T-helper 22 cell (primary cell): Measurements from ENCODE around the gene LRRC75A.
A peak's percentile ranks its signal among the peaks of the same experiment; 100 is the strongest.
"Not testable (repeated sequence)": the region's sequence is repeated elsewhere in the genome, so short reads cannot be mapped to it uniquely, and the experiment has no call there.

ENCODE experiments used
- DNase-seq: peaks from one replicate; pipeline ENCODE4 v3.0.0-alpha.2; 2020; ENCODE audit warnings: low read depth

Gene LRRC75A

DNA sequence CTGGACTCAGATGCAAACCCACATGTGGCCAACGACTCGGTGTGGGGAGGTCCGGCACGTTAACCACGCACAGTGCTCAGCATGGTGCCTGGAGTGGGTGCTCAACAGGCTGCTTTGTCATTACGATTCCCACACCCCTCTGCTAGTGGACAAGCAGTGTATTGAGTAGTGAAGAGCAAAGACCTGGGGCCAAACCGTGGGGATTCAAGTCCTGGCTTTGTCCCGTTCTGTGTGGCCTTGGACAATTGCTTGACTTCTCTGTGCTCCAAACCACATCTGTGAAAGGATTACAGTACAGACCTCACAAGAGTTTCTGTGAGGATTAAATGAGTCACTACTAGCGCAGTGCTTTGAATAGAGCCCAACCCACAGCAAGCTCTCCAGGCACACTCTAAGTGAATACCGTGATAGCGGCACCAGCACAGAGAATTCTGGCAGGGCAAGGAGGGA is 42.8 kb downstream of the LRRC75A start:
- no peak for DNase-seq

DNA sequence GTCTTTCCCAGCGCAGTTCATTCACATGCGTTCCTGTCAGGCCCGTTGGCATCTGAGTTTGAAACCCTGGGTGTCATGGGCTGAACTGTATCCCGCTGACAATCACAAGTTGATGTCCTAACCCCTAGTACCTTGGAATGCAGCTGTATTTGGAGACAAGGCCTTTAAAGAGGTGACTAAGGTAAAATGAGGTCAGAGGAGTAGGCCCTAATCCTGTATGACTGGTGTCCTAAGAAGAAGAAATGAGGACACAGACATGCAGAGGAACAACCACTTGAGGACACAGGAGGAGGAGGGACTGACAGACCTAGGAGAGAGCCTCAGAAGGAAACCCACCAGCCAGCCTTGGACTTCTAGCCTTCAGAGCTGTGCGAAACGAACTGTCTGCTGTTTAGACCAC is 43.5 kb downstream of the LRRC75A start:
- no peak for DNase-seq

DNA sequence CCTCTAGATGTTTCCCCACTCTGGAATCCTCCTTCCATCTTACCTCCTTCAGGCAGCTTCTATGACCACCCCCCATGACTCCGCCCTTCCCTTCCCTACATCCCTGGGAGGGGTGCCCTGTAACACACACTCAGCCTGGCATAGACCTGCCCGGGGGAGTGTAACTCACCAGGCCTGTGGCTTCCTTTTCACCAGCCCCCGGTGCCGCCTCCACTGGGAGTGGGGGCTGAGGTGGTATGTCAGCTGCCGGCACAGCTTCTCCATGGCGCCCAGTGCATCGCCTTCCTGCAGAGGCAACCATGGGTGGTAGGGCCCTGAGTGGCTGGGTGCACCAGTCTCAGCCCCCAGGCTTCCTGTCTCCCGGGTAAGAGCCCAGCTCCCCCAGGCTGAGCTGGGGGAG is 44.3 kb downstream of the LRRC75A start:
- no peak for DNase-seq

DNA sequence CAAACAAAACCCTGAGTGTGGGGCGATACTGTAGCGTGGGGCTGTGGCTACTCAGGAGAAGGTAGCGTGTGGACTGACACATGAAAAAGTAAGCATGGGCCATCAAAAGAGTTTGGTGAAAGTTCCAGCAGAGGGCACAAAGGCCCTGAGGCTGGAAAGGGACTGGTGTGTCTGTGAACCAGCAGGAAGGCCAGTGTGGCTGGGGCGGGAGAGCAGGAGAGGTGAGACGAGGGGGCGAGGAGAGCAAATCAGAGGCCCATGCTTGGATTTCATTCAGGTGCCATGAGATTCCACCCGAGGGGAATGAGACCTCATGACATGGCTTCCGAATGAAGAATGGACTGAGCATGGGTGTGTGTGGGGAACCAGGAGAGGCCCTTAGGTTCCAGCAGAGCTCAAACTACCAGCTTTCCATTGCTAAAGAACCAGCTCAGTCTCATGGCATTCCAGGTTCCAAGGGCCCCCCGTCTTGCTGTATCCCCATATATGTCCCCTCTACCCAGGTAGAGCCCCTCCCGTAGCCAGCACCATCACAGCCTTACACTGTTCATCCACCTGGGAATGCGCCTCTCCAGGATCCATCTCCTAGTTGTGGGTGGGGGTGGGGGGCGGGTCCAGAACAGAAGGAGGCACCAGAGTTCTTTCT is 45.5 kb downstream of the LRRC75A start:
- no peak for DNase-seq

DNA sequence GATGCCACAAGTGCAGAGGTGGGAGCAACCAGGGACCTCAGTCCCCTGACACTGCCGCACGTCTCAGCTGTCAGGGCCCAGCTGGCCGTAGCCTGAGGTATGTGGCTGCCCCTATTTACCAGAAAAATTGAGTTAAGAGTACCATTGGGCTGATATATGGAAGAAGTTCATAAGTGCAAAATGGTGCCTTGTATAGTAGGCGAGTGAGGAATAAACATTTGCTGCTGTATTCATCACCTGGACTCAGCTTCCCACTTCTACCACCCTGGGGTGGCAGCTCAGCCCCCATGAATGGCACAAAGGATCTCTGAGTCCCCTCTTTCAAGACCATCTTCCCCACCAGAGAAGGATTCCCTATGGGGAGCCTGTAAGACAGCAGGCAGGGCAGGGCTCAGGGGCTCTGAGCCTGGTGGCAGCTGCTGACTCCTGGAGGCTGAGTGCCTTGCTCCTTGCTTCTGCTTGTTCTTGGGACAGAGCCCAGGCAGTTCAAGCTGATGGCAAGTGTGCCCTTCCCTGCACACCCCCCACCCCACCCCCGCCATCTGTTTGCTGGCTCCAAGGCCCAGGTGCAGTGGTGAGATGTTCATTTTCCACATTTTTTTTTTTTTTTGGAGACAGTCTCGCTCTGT is 47.6 kb downstream of the LRRC75A start:
- DNase-seq = no peak

DNA sequence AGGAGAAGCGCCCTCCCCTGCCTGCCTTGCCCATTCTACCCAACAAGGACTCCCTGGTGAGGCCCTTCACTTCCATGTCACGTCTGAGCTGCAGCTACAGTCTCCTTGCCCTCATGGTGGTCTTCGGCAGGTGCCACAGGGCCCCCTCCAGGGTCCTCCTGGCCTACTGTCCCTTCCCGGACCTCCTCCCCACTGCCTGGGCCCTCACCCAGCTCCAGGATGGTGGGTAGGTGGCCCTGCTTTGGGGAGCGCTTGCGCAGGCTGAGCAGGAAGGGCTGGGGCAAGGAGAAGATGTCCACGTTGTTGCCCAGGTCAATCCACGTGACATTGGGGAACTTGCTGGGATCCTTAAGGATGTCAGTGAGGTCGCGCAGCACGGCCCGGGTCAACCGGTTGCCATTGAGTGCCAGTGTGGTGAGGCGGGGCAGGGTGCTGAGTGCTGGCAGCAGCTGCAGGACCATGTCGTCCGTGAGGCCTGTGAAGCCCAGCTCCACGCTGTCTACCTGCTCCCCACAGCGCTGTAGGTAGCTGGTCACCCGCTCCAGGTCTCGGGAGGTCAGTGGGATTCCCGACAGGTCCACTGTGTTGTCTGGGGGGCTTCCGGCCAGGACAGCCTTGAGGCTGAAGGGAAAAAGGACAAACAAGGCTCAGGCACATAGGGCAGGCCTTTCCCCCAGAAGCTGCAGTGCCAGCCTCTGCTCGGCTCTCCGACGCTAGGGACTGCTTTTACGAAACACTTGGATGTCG is 48.3 kb downstream of the LRRC75A start:
- DNase-seq = no peak

DNA sequence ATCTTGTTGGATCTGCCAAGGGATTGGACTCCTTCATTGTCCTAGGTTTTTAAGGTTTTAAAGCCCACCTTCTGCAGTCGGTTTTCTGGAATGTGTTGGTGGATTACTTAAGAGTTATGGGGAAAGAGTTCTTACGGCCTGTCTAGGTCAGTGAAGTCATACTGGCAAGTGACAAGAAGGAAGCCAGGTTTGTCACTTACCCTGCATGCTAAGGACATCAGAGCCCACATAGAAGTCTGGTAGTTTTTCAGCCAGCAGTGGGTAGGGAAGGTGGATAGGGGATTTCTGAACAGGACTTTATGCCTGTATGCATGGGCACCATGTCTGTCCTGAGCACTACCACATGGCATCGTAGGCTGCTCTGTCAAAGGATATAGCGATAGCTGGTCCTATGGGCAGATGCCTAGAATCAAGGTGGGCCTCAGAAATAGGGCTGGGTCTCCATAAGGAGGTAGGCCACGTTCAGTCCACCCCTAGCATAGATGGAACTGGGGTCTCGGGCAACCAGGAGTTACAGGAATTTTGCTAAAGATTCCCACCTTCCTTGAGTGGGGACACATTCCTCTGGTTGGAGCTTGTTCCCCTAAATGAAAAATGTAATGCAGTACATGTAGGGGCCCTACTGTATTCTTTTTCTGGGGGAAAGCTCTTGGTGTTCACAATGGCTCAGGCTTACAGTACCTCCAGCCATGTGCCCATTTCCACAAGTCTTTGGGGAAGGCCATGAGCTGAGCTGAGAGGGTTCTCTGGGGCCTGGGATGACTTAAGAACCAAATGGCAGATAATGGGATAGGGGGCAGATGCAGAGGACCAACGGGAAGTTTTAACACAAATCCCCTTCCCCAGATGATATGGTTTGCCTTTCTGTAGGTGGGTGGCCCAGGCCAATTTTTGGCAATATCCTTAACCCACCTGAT is 49.1 kb downstream of the LRRC75A start:
- no peak for DNase-seq

DNA sequence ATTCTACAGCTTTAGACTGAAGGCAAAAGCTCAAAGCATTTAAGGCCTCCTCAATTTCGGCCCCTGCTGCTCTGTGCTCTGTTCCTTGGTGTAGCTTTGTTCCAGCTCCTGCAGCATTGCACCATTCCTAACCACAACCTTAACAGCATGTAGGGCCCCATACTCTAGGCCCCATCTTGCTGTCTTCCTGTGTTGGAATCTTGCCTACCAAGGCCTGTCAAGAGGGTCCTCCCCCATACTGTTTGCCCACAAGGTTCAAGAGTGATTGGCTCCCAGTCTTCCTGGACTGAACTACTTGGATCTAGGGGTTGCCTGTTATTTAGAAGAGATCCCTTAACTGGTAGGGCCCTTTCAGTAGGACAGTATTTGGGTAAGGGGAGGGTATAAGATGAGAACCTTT is 49.9 kb downstream of the LRRC75A start:
- no peak for DNase-seq

DNA sequence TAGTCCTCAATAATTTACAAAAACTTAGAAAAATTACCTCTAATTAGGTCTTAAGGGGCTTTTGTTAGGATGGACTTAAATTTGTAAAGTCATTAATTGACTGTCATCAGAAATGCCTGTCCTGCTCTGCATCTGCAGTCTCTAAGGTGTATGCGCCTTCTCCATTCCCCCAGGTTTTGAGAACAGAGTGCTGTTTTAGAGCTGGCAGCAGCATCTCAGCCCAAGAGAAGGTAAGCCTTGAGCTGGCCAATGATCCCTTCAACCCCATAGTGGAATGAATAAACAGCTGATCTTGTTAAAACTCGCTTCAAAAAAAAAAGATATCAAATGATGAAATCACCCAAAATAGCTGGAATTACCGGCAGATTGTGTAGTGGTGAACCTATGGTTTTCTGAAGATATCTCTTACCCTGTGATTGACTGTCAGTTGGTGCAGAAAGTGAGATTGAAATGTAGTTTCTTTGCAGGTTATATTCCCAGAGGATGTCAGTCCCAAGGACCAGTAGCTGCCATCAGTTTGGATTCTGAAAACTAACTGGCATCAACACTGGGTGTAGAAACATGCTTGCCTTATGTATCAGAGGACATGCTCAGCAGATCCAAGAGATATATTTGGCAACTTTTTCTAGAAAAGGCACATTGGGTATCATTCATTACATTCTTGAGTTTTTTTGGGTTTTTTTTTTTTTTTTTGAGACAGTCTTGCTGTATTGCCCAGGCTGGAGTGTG is 50.9 kb downstream of the LRRC75A start:
- DNase-seq = no peak

DNA sequence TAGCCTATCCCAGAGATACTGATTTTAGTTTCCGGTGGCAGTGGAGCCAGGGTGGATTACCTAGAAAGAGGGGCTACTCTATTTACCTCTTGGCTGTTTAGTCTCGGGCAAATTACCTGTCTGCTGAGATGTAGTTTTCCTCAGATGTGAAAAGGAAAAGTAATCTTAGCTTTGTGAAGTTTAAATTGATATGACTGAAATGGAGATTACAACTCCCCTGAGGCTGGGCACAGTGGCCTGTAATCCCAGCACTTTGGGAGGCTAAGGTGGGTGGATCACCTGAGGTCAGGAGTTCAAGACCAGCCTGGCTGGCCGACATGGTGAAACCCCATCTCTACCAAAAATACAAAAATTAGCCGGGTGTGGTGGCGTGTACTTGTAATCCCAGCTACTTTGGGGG is 51.6 kb downstream of the LRRC75A start:
- DNase-seq = not testable (repeated sequence)

DNA sequence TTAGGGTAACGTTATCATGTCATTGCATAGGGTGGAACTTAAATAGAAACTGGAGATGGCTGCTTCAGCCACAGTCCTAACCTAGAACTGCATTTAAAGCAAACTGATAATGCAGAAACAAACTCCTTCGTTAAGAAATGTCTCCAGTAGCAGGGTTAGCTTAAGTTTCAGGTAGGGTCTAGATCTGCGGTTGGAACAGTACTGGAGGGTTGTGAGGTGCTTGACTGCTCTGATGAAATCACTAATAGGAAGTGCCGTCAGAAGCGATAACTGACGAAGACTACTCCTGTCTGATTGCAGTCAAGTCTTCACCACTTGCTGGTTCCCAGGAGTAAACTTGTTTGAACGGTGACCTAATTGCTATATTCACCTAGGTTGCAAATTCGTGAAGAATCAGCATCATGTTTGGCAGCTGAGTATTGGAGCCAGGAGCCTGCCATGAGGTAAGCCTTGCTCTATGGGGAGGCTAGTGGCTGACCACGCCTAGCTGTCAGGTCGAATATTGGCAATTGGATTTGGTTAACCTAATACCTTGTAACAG is 52.1 kb downstream of the LRRC75A start:
- DNase-seq = peak; percentile 33

DNA sequence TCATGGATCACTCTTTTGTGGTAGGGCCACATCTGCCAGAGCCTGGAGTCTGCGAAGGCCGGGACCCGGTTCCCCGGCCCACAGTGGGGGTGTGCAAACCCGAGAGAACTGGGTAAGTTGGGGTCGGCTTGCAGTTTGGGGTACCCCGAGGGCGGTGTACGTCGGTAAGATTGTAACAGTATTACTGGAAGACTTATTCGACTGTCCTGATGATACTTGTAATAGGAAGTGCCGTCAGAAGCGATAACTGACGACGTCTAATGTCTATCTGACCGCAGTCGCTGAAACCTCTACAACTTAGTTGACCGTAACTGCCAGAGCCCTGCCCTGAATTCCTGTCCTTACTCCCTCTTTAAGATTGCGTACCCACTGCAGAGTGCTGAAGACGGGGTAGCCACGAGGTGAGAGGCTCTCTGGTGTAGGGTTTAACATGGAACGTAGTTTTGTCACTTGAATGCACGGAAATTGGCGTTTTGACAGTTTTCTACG is 52.6 kb downstream of the LRRC75A start:
- DNase-seq = no peak

DNA sequence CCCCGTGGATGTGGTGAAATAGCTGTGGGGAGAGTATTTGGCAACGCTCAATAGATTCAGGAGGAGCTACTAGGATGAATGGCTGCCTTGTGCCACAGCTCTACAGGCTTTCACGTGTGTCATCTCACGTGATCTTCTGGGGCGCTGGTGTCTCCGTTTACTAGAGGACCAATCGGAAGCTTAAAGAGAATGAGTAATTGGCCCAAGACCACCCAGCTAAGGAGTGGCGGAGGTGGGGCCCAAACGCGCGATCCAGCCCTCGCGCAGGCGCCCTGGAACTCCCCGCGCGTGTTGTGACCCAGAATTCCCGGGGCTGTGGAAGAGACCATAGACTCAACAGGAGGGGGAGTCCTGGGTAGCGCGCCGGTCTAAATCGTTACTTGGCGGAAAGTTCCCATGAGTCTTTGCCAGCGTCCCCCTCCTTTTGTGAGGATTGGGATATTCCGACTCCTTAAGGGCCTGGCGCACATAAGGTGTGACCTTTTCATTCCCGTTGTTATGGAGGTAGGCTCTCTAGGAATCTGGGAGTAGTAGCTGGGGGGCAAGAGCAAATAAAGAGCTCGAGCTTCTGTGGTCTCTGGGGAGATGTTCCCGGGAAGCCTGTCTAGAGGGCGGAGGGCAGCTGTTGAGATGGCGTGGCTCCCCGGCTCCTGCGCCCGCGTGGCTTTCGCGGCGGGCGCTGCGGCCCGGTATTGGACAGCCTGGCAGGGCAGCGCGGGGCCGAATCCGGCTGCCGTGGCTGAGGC is 53.3 kb downstream of the LRRC75A start:
- DNase-seq = peak; percentile 93

DNA sequence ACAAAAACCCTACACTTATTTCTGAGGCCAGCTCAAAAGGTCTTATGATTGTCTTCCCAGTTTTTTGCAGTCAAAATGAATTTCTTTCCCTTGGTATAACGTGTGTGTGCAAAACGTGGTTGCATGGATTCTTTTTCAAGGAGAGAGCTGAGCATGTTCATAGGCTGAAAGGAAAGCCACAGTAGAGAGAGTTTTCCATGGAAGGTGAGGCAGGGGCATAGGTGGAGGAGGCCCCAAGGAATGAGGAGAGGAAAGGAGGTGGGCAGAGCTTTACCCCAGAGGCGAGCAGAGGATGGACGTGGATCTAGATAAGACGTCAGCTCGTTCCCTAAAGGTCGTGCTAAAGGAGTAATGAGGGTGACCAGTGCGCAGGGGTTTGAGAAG is 53.8 kb downstream of the LRRC75A start:
- no peak for DNase-seq

DNA sequence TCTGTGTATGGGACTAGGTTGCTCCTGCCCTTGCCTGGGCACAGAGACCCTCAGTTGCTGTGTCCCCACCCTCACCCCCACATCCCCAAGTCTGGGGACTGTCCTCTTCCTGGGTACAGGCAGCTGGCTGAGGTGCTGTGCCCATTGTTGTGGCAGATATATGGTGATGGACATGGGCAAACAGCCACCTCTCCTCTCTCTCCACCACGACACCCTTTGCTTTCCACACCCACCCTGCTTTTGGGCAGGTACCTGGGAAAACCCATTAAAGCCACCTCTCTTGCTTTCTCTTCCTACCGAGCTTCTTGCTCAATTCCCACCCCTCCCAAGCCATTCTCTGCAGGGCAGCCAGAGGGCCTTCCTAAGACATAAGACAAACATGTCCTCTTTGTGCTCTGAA is 54.9 kb downstream of the LRRC75A start:
- DNase-seq = no peak

DNA sequence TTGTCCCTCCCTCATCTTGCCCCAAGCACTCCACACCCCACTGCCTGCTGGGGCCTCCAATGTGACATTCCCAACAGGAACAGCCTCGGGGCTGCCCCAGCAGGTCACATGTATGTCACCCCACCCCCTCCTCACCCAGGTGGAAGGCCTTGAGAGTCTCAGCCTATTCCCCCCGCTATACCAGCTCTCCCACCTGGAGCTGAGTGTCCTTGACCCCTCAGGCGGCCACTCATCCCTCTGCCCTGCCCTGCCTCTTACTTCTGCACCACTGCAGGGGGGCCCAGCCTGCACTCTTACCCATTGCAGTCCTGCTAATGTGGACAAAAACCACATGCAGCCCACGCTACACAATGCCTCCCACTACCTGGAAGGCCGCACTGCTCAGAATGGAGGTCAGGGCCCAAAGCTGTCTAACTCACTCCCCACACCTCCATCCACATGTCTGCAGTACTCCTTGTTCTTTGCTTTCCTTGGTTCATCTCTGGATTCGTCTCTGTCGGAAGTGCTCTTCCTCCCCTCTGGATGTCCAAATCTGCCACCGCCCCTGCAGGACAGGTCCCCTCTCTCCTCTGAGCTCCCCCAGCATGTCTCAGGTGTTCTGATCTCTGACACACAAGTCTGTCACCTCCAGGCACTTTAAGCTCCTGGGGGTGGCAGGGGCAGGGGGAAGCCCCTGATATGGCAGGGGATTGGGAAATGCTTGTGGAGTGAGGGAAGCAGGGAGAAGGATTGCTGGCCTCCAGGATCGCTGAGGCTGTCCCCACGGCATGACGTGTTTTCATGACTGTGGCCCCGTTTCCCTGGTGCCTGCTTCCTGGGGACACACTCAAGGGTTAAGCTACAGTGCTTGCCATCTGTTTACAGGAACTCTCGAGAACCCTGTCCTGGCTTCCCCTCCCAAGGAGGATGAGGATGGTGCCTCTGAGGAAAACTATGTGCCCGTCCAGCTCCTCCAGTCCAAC is 55.8 kb downstream of the LRRC75A start:
- no peak for DNase-seq

DNA sequence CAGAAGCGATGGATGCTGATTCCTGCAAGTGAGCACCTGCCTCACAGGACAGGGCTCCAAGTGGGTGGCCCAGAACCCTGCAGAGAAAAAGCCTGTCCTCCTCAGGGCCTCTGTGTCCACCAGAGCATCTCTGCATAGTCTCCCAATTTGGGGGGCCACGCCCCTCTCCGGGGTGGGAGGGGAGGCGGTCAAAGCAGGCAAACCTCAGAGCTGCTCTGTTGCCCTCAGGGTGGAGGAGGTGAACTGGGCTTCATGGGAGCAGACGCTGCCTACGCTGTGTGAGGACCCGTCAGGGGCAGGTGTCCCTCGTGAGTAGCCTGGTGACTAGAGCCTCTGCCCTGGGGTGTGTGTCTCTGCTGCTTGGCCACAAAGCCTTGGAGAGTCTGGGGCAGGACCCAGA is 57.3 kb downstream of the LRRC75A start:
- no peak for DNase-seq

DNA sequence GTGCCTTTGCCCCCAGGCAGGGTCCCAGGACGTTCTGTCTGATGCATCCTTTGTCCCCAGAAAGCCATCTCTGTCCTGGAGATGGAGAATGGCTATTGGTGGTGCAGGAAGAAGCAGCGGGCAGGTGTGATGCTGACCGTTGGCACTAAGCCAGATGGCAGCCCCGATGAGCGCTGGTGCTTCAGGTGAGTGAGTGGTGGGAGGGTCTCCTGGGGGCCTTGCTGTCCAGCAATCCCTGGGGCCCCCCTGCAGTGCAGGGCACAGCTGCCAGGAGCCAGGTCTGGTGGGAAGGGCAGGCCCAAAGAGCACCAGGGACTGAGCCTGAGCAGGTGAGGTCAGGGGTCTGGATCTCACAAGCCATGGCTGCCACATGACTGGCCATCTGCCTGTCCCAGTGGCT is 58.5 kb downstream of the LRRC75A start:
- DNase-seq = no peak

DNA sequence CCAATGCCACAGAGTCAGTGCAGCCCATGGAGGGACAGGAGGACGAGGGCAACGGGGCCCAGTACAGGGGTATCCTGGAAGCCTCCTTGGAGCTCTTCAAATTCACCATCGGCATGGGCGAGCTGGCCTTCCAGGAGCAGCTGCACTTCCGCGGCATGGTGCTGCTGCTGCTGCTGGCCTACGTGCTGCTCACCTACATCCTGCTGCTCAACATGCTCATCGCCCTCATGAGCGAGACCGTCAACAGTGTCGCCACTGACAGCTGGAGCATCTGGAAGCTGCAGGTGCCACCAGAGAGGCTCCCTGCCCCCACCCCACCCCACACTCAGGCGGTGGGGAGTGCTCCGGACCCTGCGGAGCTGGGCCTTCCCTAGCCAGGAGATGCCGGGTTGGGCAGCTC is 60.0 kb downstream of the LRRC75A start:
- no peak for DNase-seq
